Activated naive CD8-positive, alpha-beta T cell treated with anti-CD3 and anti-CD28 coated beads for 36 hours (primary cell): ENCODE data around the gene OGDHL. TPM values are rescaled to one million over a fixed set of nuclear protein-coding genes. Genes with fewer than 3 reads are reported as not detected.
"Not testable (repeated sequence)": the region's sequence is repeated elsewhere in the genome, so short reads cannot be mapped to it uniquely, and the experiment has no call there.

Experiments
- DNase-seq: peaks from one replicate; pipeline ENCODE4 v3.0.0; 2021
- H3K27ac Mint-ChIP-seq: one replicate; pipeline ENCODE4 v1.8.0; 2022; ENCODE audit warnings: mild to moderate bottlenecking, moderate library complexity, mixed read lengths
- H3K27me3 Mint-ChIP-seq: one replicate; pipeline ENCODE4 v1.8.0; 2022; ENCODE audit warnings: mild to moderate bottlenecking, mixed read lengths
- H3K36me3 Mint-ChIP-seq: one replicate; pipeline ENCODE4 v1.8.0; 2021; ENCODE audit warnings: mild to moderate bottlenecking, mixed read lengths
- H3K4me1 Mint-ChIP-seq: one replicate; pipeline ENCODE4 v1.8.0; 2021; ENCODE audit warnings: mixed read lengths
- H3K4me3 Mint-ChIP-seq: one replicate; pipeline ENCODE4 v1.8.0; 2022; ENCODE audit warnings: mild to moderate bottlenecking, moderate library complexity, mixed read lengths
- H3K9me3 Mint-ChIP-seq: one replicate; pipeline ENCODE4 v1.8.0; 2022; ENCODE audit warnings: mixed read lengths
- total RNA-seq, 2 experiments: library from RNA; stranded (reverse); gene quantifications; one replicate each; pipeline ENCODE4 v1.2.3, GENCODE V29; 2021

OGDHL gene
- total RNA-seq, 2 experiments from 2014 or later: 0.46 to 1.1 TPM

- Mint-ChIP-seq H3K9me3 (no peaks in the 10 kb centered on the region), H3K36me3 (no peaks in the 10 kb centered on the region), H3K27me3 (no peaks in the 10 kb centered on the region), H3K4me3 (no peak overlapping the region), H3K4me1 (no peaks in the 10 kb centered on the region), H3K27ac (no peak overlapping the region)
- no peak for DNase-seq
These were observed 24.5 kb downstream of the OGDHL start for GRCh38 chr10:49737474-49738201.

- Mint-ChIP-seq H3K27ac (no peak overlapping the region), H3K4me3 (no peak overlapping the region), H3K36me3 (no peaks in the 10 kb centered on the region)
These were observed 25.5 kb downstream of the OGDHL start for GRCh38 chr10:49736564-49737113.

GRCh38 chr10:49735848-49736563 is 26.1 kb downstream of the OGDHL start:
- no peak for DNase-seq
- H3K4me1 Mint-ChIP-seq: no peaks in the 10 kb centered on the region
- H3K27me3 Mint-ChIP-seq: no peaks in the 10 kb centered on the region
- H3K9me3 Mint-ChIP-seq: no peaks in the 10 kb centered on the region
- H3K36me3 Mint-ChIP-seq: no peaks in the 10 kb centered on the region
- no peak overlapping the region for H3K27ac Mint-ChIP-seq
- H3K4me3 Mint-ChIP-seq: no peak overlapping the region

More at GRCh38 chr10:49736564-49737113, 25.5 kb downstream of the OGDHL start:
- no peaks in the 10 kb centered on the region for H3K4me1 Mint-ChIP-seq
- H3K27me3 Mint-ChIP-seq: no peaks in the 10 kb centered on the region
- H3K9me3 Mint-ChIP-seq: no peaks in the 10 kb centered on the region
- DNase-seq: no peak

- no peaks in the 10 kb centered on the region for H3K36me3 Mint-ChIP-seq
- no peak overlapping the region for H3K27ac Mint-ChIP-seq
- H3K27me3 Mint-ChIP-seq: no peaks in the 10 kb centered on the region
- H3K9me3 Mint-ChIP-seq: no peaks in the 10 kb centered on the region
- H3K4me3 Mint-ChIP-seq: no peak overlapping the region
- no peak for DNase-seq
- no peaks in the 10 kb centered on the region for H3K4me1 Mint-ChIP-seq
These were observed 27.0 kb downstream of the OGDHL start for GRCh38 chr10:49735161-49735560.

GRCh38 chr10:49734676-49735075 is 27.4 kb downstream of the OGDHL start:
- H3K4me1 Mint-ChIP-seq: no peaks in the 10 kb centered on the region
- no peak for DNase-seq
- H3K36me3 Mint-ChIP-seq: no peaks in the 10 kb centered on the region
- no peaks in the 10 kb centered on the region for H3K9me3 Mint-ChIP-seq
- H3K27me3 Mint-ChIP-seq: no peaks in the 10 kb centered on the region
- no peak overlapping the region for H3K4me3 Mint-ChIP-seq
- H3K27ac Mint-ChIP-seq: no peak overlapping the region

- no peak overlapping the region for H3K27ac Mint-ChIP-seq
- no peaks in the 10 kb centered on the region for H3K4me1 Mint-ChIP-seq
- H3K27me3 Mint-ChIP-seq: no peaks in the 10 kb centered on the region
- DNase-seq: no peak
- H3K4me3 Mint-ChIP-seq: no peak overlapping the region
- no peaks in the 10 kb centered on the region for H3K36me3 Mint-ChIP-seq
- no peaks in the 10 kb centered on the region for H3K9me3 Mint-ChIP-seq
These were observed 28.3 kb downstream of the OGDHL start for GRCh38 chr10:49733866-49734265.

- H3K4me1 Mint-ChIP-seq: no peaks in the 10 kb centered on the region
- no peak for DNase-seq
- H3K27me3 Mint-ChIP-seq: no peaks in the 10 kb centered on the region
- H3K36me3 Mint-ChIP-seq: peaks cover 2% of the 10 kb centered on the region
- H3K4me3 Mint-ChIP-seq: no peak overlapping the region
- H3K9me3 Mint-ChIP-seq: peaks cover 9% of the 10 kb centered on the region
- no peak overlapping the region for H3K27ac Mint-ChIP-seq
These were observed 35.5 kb downstream of the OGDHL start for GRCh38 chr10:49726593-49726992.

- H3K4me1 Mint-ChIP-seq, H3K27me3 Mint-ChIP-seq, H3K9me3 Mint-ChIP-seq, H3K27ac Mint-ChIP-seq, H3K4me3 Mint-ChIP-seq, H3K36me3 Mint-ChIP-seq, DNase-seq: not testable (repeated sequence)
These were observed 47.0 kb downstream of the OGDHL start for GRCh38 chr10:49715157-49715556.

- Mint-ChIP-seq H3K36me3 (no peaks in the 10 kb centered on the region), H3K9me3 (peaks cover 5% of the 10 kb centered on the region), H3K27ac (no peak overlapping the region), H3K4me1 (no peaks in the 10 kb centered on the region), H3K27me3 (no peaks in the 10 kb centered on the region), H3K4me3 (no peak overlapping the region)
- DNase-seq: no peak
These were observed 48.9 kb downstream of the OGDHL start for GRCh38 chr10:49713266-49713665.

GRCh38 chr10:49711481-49711880 is 50.6 kb downstream of the OGDHL start:
- H3K27ac Mint-ChIP-seq: no peak overlapping the region
- H3K4me1 Mint-ChIP-seq: no peaks in the 10 kb centered on the region
- H3K4me3 Mint-ChIP-seq: no peak overlapping the region
- peaks cover 3% of the 10 kb centered on the region for H3K9me3 Mint-ChIP-seq
- no peaks in the 10 kb centered on the region for H3K36me3 Mint-ChIP-seq
- no peak for DNase-seq
- no peaks in the 10 kb centered on the region for H3K27me3 Mint-ChIP-seq

GRCh38 chr10:49710966-49711365 is 51.2 kb downstream of the OGDHL start:
- Mint-ChIP-seq H3K4me3 (no peak overlapping the region), H3K36me3 (no peaks in the 10 kb centered on the region), H3K27ac (no peak overlapping the region), H3K9me3 (peaks cover 3% of the 10 kb centered on the region), H3K4me1 (no peaks in the 10 kb centered on the region), H3K27me3 (no peaks in the 10 kb centered on the region)
- DNase-seq: no peak

GRCh38 chr10:49709934-49710333 is 52.2 kb downstream of the OGDHL start:
- no peaks in the 10 kb centered on the region for H3K36me3 Mint-ChIP-seq
- H3K27me3 Mint-ChIP-seq: no peaks in the 10 kb centered on the region
- no peaks in the 10 kb centered on the region for H3K4me1 Mint-ChIP-seq
- no peak overlapping the region for H3K27ac Mint-ChIP-seq
- no peak for DNase-seq
- peaks cover 5% of the 10 kb centered on the region for H3K9me3 Mint-ChIP-seq
- no peak overlapping the region for H3K4me3 Mint-ChIP-seq

GRCh38 chr10:49707585-49707984 is 54.5 kb downstream of the OGDHL start:
- no peak for DNase-seq
- Mint-ChIP-seq H3K4me3 (no peak overlapping the region), H3K9me3 (peaks cover 3% of the 10 kb centered on the region), H3K4me1 (no peaks in the 10 kb centered on the region), H3K27me3 (peaks cover 1% of the 10 kb centered on the region), H3K27ac (no peak overlapping the region), H3K36me3 (no peaks in the 10 kb centered on the region)

- Mint-ChIP-seq H3K27ac (no peak overlapping the region), H3K4me1 (no peaks in the 10 kb centered on the region), H3K9me3 (peaks cover 3% of the 10 kb centered on the region), H3K27me3 (peaks cover 31% of the 10 kb centered on the region), H3K4me3 (no peak overlapping the region), H3K36me3 (no peaks in the 10 kb centered on the region)
- DNase-seq: no peak
These were observed 61.1 kb downstream of the OGDHL start for GRCh38 chr10:49700997-49701396.

- H3K9me3 Mint-ChIP-seq: peaks cover 3% of the 10 kb centered on the region
- DNase-seq: no peak
- H3K4me1 Mint-ChIP-seq: no peaks in the 10 kb centered on the region
- H3K27ac Mint-ChIP-seq: no peak overlapping the region
- no peak overlapping the region for H3K4me3 Mint-ChIP-seq
- no peaks in the 10 kb centered on the region for H3K36me3 Mint-ChIP-seq
- H3K27me3 Mint-ChIP-seq: peaks cover 31% of the 10 kb centered on the region
These were observed 61.9 kb downstream of the OGDHL start for GRCh38 chr10:49700211-49700610.

GRCh38 chr10:49698679-49699078 is 63.4 kb downstream of the OGDHL start:
- DNase-seq: no peak
- Mint-ChIP-seq H3K4me3 (no peak overlapping the region), H3K27ac (no peak overlapping the region), H3K36me3 (no peaks in the 10 kb centered on the region), H3K4me1 (no peaks in the 10 kb centered on the region), H3K9me3 (no peaks in the 10 kb centered on the region), H3K27me3 (peaks cover 33% of the 10 kb centered on the region)
